Sigmoid colon (tissue), 7 donors: ENCODE data around the gene RNF113A. TPM values are rescaled to one million over a fixed set of nuclear protein-coding genes. Genes with fewer than 3 reads are reported as not detected.

ENCODE experiments used
- DNase-seq: peaks from one replicate; pipeline ENCODE4 v3.0.0-alpha.2; 2019
- H3K27ac ChIP-seq, 4 donors: fragments of 200-600 bp; sonication (generic); one replicate each; pipeline ENCODE4 v1.5.1; 2016 to 2019; ENCODE audit warnings: mild to moderate bottlenecking in 1 of 4
- H3K27me3 ChIP-seq, 3 donors: fragments of 200-600 bp; sonication (generic); one replicate each; pipeline ENCODE4 v1.5.1; 2019; ENCODE audit warnings: mild to moderate bottlenecking in 1 of 3
- H3K36me3 ChIP-seq, 4 donors: fragments of 200-600 bp; sonication (generic); one replicate each; pipeline ENCODE4 v1.5.1; 2016 to 2019
- H3K4me1 ChIP-seq, 4 donors: fragments of 200-600 bp; sonication (generic); one replicate each; pipeline ENCODE4 v1.5.1; 2017 to 2019
- H3K4me3 ChIP-seq, 4 donors: fragments of 200-600 bp; sonication (generic); one replicate each; pipeline ENCODE4 v1.5.1; 2017 to 2019; ENCODE audit warnings: mild to moderate bottlenecking in 2 of 4, moderate library complexity in 1 of 4
- H3K9me3 ChIP-seq, 4 donors: fragments of 200-600 bp in 3 of 4; sonication (generic) in 3 of 4; one replicate each; pipeline versions ENCODE4 v1.5.1 to v1.6.1; 2013 to 2019
- CTCF ChIP-seq, 4 experiments: fragments of 450-650 bp in 3 of 4; fragments of 200-600 bp in 1 of 4; IDR thresholded peaks; one replicate each; pipeline ENCODE4 v1.5.1; 2016 to 2019; ENCODE audit warnings: antibody characterized with exemption in 4 of 4, mild to moderate bottlenecking in 3 of 4, moderate library complexity in 2 of 4
- EP300 ChIP-seq, 4 donors: sonication (generic); formaldehyde crosslinking; IDR thresholded peaks; one replicate each; pipeline ENCODE4 v1.6.1; 2017; ENCODE audit warnings: antibody characterized with exemption in 4 of 4
- POLR2A ChIP-seq, 2 donors: fragments of 450-650 bp; IDR thresholded peaks; one replicate each; pipeline ENCODE4 v1.6.1; 2016; ENCODE audit warnings: antibody characterized with exemption in 2 of 2, mild to moderate bottlenecking in 2 of 2, moderate library complexity in 2 of 2
- POLR2AphosphoS5 ChIP-seq, 4 donors: sonication (generic); formaldehyde crosslinking; IDR thresholded peaks; one replicate each; pipeline ENCODE4 v1.6.1; 2017; ENCODE audit warnings: antibody characterized with exemption in 4 of 4
- WGBS, 2 donors: extraction: QIAGEN DNeasy Blood & Tissue Kit; methylation state at CpG; one replicate each; pipeline ENCODE4 v1.1.7; 2013; 5-methylcytosine and 5-hydroxymethylcytosine counted together
- intact Hi-C: fragments of 100-400 bp; cut with DNase I; formaldehyde crosslinking; loops from one replicate; pipeline ENCODE4 v1.15.1; 2023
- polyA plus RNA-seq, 3 donors: library from polyadenylated mRNA; stranded (reverse); fragments of 200-250 nt; gene quantifications; one replicate each; pipeline ENCODE4 v1.2.3, GENCODE V29; 2013
- total RNA-seq, 4 donors: library from RNA; depleted of rRNA; stranded (reverse); fragments of >200 nt; gene quantifications; one replicate each; pipeline ENCODE4 v1.1.0, GENCODE V29; 2016
- donor health status: healthy with polysubstance abuse.
- donor health status: Bipolar disorder and iron deficiency.
- donor health status: healthy.

Gene RNF113A
- total and polyA plus RNA-seq, 7 donors: 7.2 to 20.2 (median 12.5) TPM

DNA sequence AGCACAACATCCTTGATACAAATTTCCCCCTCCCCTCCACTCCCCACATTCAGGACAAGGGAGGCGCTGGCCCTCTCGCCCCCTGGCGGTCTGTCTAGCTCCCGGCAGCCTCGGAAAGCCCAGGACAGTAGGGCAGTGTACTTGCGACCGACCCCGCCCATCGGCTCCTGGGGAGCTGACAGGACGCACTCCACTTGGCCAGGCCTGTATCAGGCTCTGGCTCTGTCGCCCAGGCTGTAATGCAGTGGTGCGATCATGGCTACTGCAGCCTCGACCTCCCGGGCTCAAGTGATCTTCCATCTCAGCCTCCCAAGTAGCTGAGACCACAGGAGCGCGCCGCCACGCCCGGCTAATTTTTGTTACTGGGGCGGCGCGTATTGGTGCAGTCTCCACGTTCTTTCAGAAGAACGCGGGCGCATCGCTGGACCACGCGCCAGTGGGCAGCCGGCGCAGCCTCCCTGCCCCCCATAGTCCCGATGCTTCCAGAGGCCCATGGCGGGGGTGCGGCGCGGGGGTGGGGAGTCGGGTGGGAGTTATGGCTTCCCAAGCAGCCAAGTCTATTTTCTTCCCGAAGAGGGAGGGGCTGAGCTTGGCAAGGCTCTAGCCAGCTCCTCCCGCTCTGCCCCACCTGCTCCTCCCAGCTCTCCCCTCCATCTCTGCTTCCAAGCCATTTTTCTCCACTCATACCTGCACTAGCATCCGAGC, 16.3 kb upstream of the RNF113A start:
- 9 to 16% methylated on average over 40 of the region's 40 CpGs for WGBS, 2 donors

DNA sequence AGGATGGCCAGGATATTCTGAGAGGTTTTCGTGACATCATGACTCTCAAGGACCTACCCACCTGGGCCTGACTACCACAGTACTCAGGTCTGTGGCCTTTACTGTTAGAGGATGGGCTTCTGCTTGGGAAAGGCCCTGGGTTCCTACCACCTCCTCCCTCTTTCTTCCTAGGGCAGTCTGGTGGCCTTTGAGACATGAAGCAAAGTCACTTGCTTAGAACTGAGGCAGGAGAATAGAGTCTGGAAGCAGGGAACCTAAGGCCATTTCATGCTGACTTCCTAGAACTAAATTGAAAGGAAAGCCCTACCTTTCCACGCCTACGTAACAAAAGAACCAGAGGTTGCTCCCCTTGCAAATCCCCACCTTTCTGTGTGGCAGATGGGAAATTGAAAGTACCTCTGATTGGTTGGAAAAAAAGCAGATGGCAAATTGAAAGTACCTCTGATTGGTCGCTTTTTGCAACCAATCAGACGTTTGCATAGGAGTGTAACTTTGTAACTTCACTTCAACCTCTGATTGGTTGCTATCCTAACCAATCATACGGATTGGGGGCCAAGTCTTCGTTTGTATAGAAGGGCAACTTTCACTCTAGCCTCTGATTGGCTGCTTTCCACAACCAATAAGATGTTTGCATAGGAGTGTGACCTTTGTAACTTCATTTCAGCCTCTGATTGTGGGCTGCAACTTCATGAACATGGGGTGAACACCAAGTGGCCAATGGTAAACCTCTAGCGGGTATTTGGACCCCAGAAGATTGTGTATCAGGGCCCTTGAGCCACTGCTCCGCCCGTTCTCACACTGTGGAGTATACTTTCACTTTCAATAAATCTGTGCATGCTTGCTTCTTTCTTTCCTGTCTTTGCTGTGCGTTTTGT, 14.3 kb upstream of the RNF113A start:
- Histone ChIP-seq H3K27ac (no peak overlapping the region), H3K4me1 (peaks cover 0 to 4% (median 0%) of the 10 kb centered on the region in 4 donors), H3K4me3 (no peak overlapping the region), H3K27me3 (no peaks in the 10 kb centered on the region), H3K36me3 (no peaks in the 10 kb centered on the region), H3K9me3 (no peaks in the 10 kb centered on the region)
- TF ChIP-seq EP300 (IDR thresholded peaks at IDR 0.05) (no peak), CTCF (IDR thresholded peaks at IDR 0.05) (no peak), POLR2AphosphoS5 (IDR thresholded peaks at IDR 0.05) (no peak), POLR2A (IDR thresholded peaks at IDR 0.05) (no peak)
- WGBS, 2 donors: 38 to 79% methylated on average over 11 of the region's 11 CpGs
- intact Hi-C loops: no loop called here
- DNase-seq: peak; percentile 9

More for the DNA sequence above, 16.3 kb upstream of the RNF113A start:
- Histone ChIP-seq H3K27ac (no peak overlapping the region), H3K27me3 (no peaks in the 10 kb centered on the region), H3K36me3 (no peaks in the 10 kb centered on the region), H3K4me1 (peaks cover 0 to 4% (median 0%) of the 10 kb centered on the region in 4 donors), H3K4me3 (peak overlapping the region in 3 of 4 donors; percentile 14 to 39 (median 35)), H3K9me3 (no peaks in the 10 kb centered on the region)
- DNase-seq: peak; percentile 70
- TF ChIP-seq POLR2A (IDR thresholded peaks at IDR 0.05): no peak
- TF ChIP-seq CTCF (IDR thresholded peaks at IDR 0.05): peak in 3 of 4 experiments; percentile 15 to 27 (median 18)
- intact Hi-C loops: no loop called here

GRCh38 chrX:119880552-119881437, 9.3 kb upstream of the RNF113A start:
- peaks cover 0 to 15% (median 2%) of the 10 kb centered on the region in 4 donors for H3K36me3 ChIP-seq
- no peak for DNase-seq
- no peak overlapping the region for H3K4me3 ChIP-seq
- H3K4me1 ChIP-seq: no peaks in the 10 kb centered on the region
- H3K27ac ChIP-seq: peak overlapping the region in 1 of 4 donors; percentile 14
- intact Hi-C loops: no loop called here
- WGBS, 2 donors: 54 to 67% methylated on average over 11 of the region's 11 CpGs
- no peaks in the 10 kb centered on the region for H3K9me3 ChIP-seq
- peak; percentile 10 to 43 (median 26) for TF ChIP-seq CTCF (IDR thresholded peaks at IDR 0.05)
- no peak for TF ChIP-seq POLR2AphosphoS5 (IDR thresholded peaks at IDR 0.05)
- no peak for TF ChIP-seq EP300 (IDR thresholded peaks at IDR 0.05)
- TF ChIP-seq POLR2A (IDR thresholded peaks at IDR 0.05): no peak
- no peaks in the 10 kb centered on the region for H3K27me3 ChIP-seq

DNA sequence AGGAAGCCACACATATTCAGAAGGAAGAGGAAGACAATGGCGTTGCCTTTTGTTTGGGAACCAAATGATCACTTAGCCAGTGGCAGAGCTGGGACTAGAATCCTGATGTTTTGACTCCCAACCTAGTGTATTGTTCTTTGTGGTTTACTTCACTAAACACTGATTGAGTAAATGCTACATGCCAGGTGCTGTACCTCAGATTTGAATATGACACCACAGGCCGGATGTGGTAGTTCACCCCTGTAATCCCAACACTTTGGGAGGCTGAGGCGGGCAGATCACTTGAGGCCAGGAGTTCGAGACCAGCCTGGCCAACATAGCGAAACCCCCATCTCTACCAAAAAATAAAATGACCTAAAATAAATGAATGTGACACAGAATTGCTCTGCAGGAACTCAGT, 8.5 kb upstream of the RNF113A start:
- intact Hi-C loops: no loop called here

More for the DNA sequence above, 8.5 kb upstream of the RNF113A start:
- H3K4me1 ChIP-seq: no peaks in the 10 kb centered on the region
- peaks cover 0 to 22% (median 3%) of the 10 kb centered on the region in 4 donors for H3K36me3 ChIP-seq
- DNase-seq: no peak
- WGBS, 2 donors: 80 to 83% methylated on average over 5 of the region's 5 CpGs
- H3K9me3 ChIP-seq: no peaks in the 10 kb centered on the region
- no peak overlapping the region for H3K27ac ChIP-seq
- H3K4me3 ChIP-seq: no peak overlapping the region
- no peaks in the 10 kb centered on the region for H3K27me3 ChIP-seq
- TF ChIP-seq CTCF (IDR thresholded peaks at IDR 0.05): no peak
- TF ChIP-seq POLR2AphosphoS5 (IDR thresholded peaks at IDR 0.05): no peak
- TF ChIP-seq POLR2A (IDR thresholded peaks at IDR 0.05): no peak
- no peak for TF ChIP-seq EP300 (IDR thresholded peaks at IDR 0.05)
